Natural killer cell (primary cell): Measurements from ENCODE around the gene BOD1L1. TPM values are rescaled to one million over a fixed set of nuclear protein-coding genes. Genes with fewer than 3 reads are reported as not detected.

Experiments used
- ATAC-seq, 3 donors: fragments of 150-1000 bp in 2 of 3; fragments of 200-7000 bp in 1 of 3; cut with Tn5 transposase; 1 replicate in 1 of 3; 2 replicates in 2 of 3; pipeline ENCODE4 v1.10.0; 2021; ENCODE audit warnings: mild to moderate bottlenecking in 2 of 3, moderate library complexity in 2 of 3
- DNase-seq, 2 donors: peaks; one replicate each; pipeline versions ENCODE4 v3.0.0 to v3.0.0-alpha.2; 2013 to 2021; ENCODE audit warnings: mixed read lengths in 1 of 2
- H3K27ac ChIP-seq: one replicate; pipeline ENCODE4 v1.5.1; 2013; ENCODE audit warnings: mild to moderate bottlenecking, low read length
- H3K27me3 ChIP-seq: one replicate; pipeline ENCODE4 v1.6.1; 2013; ENCODE audit warnings: low read length; ENCODE audit not compliant: control insufficient read depth, insufficient read depth
- H3K36me3 ChIP-seq: one replicate; pipeline ENCODE4 v1.6.1; 2013; ENCODE audit warnings: low read length; ENCODE audit not compliant: control insufficient read depth, insufficient read depth
- H3K4me1 ChIP-seq: one replicate; pipeline ENCODE4 v1.6.1; 2013; ENCODE audit warnings: low read length; ENCODE audit not compliant: control insufficient read depth, insufficient read depth
- H3K4me3 ChIP-seq: one replicate; pipeline ENCODE4 v1.5.1; 2013; ENCODE audit warnings: low read length
- H3K9me3 ChIP-seq: one replicate; pipeline ENCODE4 v1.6.1; 2013; ENCODE audit warnings: low read length; ENCODE audit not compliant: control insufficient read depth, insufficient read depth
- H3K27ac Mint-ChIP-seq, 2 donors: one replicate each; pipeline ENCODE4 v1.8.0; 2022; ENCODE audit warnings: mild to moderate bottlenecking in 2 of 2, mixed read lengths in 2 of 2, moderate library complexity in 1 of 2
- H3K27me3 Mint-ChIP-seq, 2 donors: one replicate each; pipeline ENCODE4 v1.8.0; 2022; ENCODE audit warnings: low read depth in 2 of 2, mixed read lengths in 2 of 2
- H3K36me3 Mint-ChIP-seq: one replicate; pipeline ENCODE4 v1.8.0; 2022; ENCODE audit warnings: mixed read lengths
- H3K4me1 Mint-ChIP-seq, 2 donors: one replicate each; pipeline ENCODE4 v1.8.0; 2022; ENCODE audit warnings: mixed read lengths in 2 of 2
- H3K4me3 Mint-ChIP-seq: one replicate; pipeline ENCODE4 v1.8.0; 2022; ENCODE audit warnings: mild to moderate bottlenecking, moderate library complexity, mixed read lengths
- H3K9me3 Mint-ChIP-seq, 2 donors: one replicate each; pipeline ENCODE4 v1.8.0; 2022; ENCODE audit warnings: mixed read lengths in 2 of 2
- WGBS: methylation state at CpG from one replicate; pipeline ENCODE4 v1.1.7; 2013; ENCODE audit warnings: missing lambda C conversion rate; ENCODE audit not compliant: insufficient coverage; 5-methylcytosine and 5-hydroxymethylcytosine counted together
- intact Hi-C: fragments of 100-400 bp; cut with micrococcal nuclease; formaldehyde crosslinking; loops from one replicate; pipeline ENCODE4 v1.14.2; 2022
- total RNA-seq, 4 donors: library from RNA; stranded (reverse); fragments of 120-200 nt in 1 of 4; gene quantifications; one replicate each; pipeline versions ENCODE4 v1.2.3 to v1.2.4, GENCODE V29; 2013 to 2022
- TF ChIP-seq, protein P1 (sequence below): fragments of 200-600 bp; IDR thresholded peaks from one replicate; pipeline ENCODE4 v1.8.0; 2022; ENCODE audit warnings: antibody characterized with exemption

Gene BOD1L1
- total RNA-seq, 3 donors from 2014 or later (not counting 1 experiment from before 2014, with no cell fraction given) = 62.2 to 69.1 (median 67.7) TPM

DNA sequence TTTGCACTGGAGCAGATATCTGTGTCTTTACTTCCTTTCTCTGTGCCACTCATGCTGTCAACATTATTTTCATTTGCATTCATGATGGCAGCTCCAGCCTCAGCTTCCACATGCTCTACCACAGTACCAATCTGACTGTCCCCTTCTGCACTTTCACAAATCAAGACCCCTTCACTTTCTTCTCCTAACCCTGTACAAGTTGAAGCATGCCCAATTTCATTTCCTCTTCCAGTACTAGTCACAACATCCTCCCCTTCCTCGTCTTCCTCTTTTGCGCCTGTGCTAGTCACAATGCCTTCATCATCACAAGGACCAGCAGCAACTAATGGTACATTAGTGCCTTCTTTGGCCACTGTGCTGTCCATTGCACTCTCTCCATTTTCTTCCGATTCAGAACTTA, 26.5 kb downstream of the BOD1L1 start:
- H3K36me3 Mint-ChIP-seq = peaks cover 47% of the 10 kb centered on the region
- H3K36me3 ChIP-seq = peaks cover 67% of the 10 kb centered on the region
- TF ChIP-seq, protein P1, sequence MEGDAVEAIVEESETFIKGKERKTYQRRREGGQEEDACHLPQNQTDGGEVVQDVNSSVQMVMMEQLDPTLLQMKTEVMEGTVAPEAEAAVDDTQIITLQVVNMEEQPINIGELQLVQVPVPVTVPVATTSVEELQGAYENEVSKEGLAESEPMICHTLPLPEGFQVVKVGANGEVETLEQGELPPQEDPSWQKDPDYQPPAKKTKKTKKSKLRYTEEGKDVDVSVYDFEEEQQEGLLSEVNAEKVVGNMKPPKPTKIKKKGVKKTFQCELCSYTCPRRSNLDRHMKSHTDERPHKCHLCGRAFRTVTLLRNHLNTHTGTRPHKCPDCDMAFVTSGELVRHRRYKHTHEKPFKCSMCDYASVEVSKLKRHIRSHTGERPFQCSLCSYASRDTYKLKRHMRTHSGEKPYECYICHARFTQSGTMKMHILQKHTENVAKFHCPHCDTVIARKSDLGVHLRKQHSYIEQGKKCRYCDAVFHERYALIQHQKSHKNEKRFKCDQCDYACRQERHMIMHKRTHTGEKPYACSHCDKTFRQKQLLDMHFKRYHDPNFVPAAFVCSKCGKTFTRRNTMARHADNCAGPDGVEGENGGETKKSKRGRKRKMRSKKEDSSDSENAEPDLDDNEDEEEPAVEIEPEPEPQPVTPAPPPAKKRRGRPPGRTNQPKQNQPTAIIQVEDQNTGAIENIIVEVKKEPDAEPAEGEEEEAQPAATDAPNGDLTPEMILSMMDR = no peak
- intact Hi-C loops = no loop called here
- H3K27me3 Mint-ChIP-seq = no peaks in the 10 kb centered on the region
- no peak overlapping the region for H3K4me3 ChIP-seq
- H3K4me1 Mint-ChIP-seq = no peaks in the 10 kb centered on the region
- H3K27me3 ChIP-seq = no peaks in the 10 kb centered on the region
- ATAC-seq = no peak
- no peak overlapping the region for H3K4me3 Mint-ChIP-seq
- H3K27ac ChIP-seq = peak overlapping the region; percentile 13
- H3K9me3 ChIP-seq = no peaks in the 10 kb centered on the region
- 75% methylated on average over 3 of the region's 3 CpGs for WGBS
- H3K9me3 Mint-ChIP-seq = no peaks in the 10 kb centered on the region
- peaks cover 3% of the 10 kb centered on the region for H3K4me1 ChIP-seq
- DNase-seq = no peak
- H3K27ac Mint-ChIP-seq = no peak overlapping the region

DNA sequence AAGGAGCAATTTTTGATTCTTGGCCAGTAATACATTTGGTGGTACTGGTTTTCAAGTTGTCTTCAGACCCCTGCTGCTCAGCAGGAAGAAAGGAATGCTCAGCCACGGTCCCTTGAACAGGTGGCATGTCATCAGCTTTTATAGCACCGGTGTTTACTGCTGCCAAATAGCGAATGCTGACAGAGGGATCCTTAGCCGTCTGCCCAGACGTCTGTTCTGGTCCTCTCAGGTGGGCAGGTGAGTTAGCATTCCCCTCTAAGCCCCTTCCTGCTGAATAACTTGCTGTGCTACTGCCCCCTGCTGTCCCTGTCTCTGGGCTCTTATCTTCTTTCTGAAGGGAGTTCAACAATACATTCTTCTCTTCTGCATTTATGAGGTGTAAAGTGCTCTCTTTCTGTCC, 28.4 kb downstream of the BOD1L1 start:
- no peak for ATAC-seq
- Histone ChIP-seq H3K4me3 (no peak overlapping the region), H3K27ac (no peak overlapping the region), H3K27me3 (no peaks in the 10 kb centered on the region), H3K36me3 (peaks cover 61% of the 10 kb centered on the region), H3K4me1 (peaks cover 3% of the 10 kb centered on the region), H3K9me3 (no peaks in the 10 kb centered on the region)
- Mint-ChIP-seq H3K9me3 (no peaks in the 10 kb centered on the region), H3K4me3 (no peak overlapping the region), H3K27ac (no peak overlapping the region), H3K4me1 (no peaks in the 10 kb centered on the region), H3K27me3 (no peaks in the 10 kb centered on the region), H3K36me3 (peaks cover 48% of the 10 kb centered on the region)
- TF ChIP-seq, protein P1 = no peak
- 97% methylated on average over 5 of the region's 5 CpGs for WGBS
- no peak for DNase-seq
- intact Hi-C loops = no loop called here

DNA sequence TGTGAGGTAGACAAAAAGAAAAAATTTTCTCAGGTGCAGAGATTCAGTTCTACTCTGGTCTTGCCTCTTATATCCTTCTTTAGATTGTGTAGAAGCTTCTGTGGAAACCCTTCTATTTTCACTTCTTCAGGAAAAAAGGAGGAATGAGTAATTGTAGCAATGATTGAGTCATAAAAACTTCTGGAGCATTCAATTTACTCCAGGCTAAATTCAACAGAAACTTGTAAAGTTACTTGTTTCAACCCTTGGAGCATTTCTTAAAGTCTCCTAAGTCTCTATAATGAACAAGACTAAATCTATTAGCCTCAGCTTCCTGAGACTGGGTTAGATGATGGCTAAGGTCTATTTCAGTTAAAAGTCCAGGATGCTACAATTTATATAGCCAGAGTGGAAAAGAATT, 29.9 kb downstream of the BOD1L1 start:
- Mint-ChIP-seq H3K36me3 (peaks cover 42% of the 10 kb centered on the region), H3K27me3 (no peaks in the 10 kb centered on the region), H3K4me1 (no peaks in the 10 kb centered on the region), H3K27ac (no peak overlapping the region), H3K4me3 (no peak overlapping the region), H3K9me3 (no peaks in the 10 kb centered on the region)
- H3K36me3 ChIP-seq = peaks cover 61% of the 10 kb centered on the region
- H3K27me3 ChIP-seq = no peaks in the 10 kb centered on the region
- DNase-seq (no peak), ATAC-seq (no peak)
- TF ChIP-seq, protein P1 = no peak
- intact Hi-C loops = no loop called here
- H3K27ac ChIP-seq = no peak overlapping the region
- peaks cover 3% of the 10 kb centered on the region for H3K4me1 ChIP-seq
- no peaks in the 10 kb centered on the region for H3K9me3 ChIP-seq
- no peak overlapping the region for H3K4me3 ChIP-seq

DNA sequence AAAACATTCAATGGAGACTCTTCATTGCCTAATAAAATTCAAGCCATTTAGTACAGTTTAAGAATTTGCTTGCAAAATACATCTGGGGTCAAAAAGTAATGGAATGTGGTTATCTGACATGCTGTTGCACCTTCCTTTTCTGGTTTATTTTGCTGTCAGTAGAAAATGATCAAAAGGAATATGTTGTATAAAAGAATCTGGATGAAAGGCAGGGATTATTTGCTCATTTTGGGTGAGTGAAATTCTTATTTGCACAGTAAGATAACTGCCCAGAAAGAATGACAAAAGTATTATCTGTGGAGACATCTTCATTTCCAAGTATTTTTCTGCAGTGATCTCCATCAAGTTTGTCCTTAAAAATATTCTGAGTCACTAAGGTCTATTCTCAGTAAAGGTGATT, 30.4 kb downstream of the BOD1L1 start:
- H3K27ac Mint-ChIP-seq = no peak overlapping the region
- Histone ChIP-seq H3K4me1 (peaks cover 3% of the 10 kb centered on the region), H3K4me3 (no peak overlapping the region), H3K27ac (no peak overlapping the region), H3K36me3 (peaks cover 61% of the 10 kb centered on the region), H3K9me3 (no peaks in the 10 kb centered on the region), H3K27me3 (no peaks in the 10 kb centered on the region)
- TF ChIP-seq, protein P1 = no peak
- peaks cover 42% of the 10 kb centered on the region for H3K36me3 Mint-ChIP-seq
- H3K27me3 Mint-ChIP-seq = no peaks in the 10 kb centered on the region
- intact Hi-C loops = no loop called here
- H3K4me1 Mint-ChIP-seq = no peaks in the 10 kb centered on the region
- H3K9me3 Mint-ChIP-seq = no peaks in the 10 kb centered on the region
- ATAC-seq (no peak), DNase-seq (no peak)
- H3K4me3 Mint-ChIP-seq = no peak overlapping the region
